Measurements from ENCODE around the gene SLC39A12. TPM values are rescaled to one million over a fixed set of nuclear protein-coding genes. Genes with fewer than 3 reads are reported as not detected.

SLC39A12 gene
- total RNA-seq: 1 to 10 TPM in 2 of 6 donors, under 1 TPM in 2, not detected in 2; 0.17 to 2.1 (median 1.1) TPM

DNA sequence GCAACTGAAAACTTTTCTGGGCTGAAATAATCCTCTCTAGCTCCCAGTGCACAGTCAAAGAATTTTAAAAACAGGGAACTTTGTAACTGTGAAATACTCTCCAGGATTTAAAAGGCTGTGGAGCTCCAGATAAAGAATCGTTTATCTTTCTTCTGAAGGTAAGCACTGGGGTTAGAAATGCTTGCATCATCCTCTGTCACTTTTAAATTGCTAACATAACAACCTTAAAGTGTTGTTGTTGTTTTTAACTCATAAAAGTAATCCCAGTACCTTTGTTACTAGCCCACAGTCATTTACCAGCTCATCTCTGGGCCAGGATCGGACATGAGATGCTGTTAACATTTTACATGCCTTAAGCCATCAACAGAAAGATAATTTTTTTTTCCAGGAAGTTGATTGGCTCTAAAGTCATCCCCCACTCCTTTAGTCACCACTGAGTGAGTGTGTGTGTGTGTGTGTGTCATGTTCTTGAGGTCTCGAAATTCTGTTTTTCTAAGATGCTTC, at the start of gene SLC39A12:
Gene SLC39A12, plus strand, starts transcription at position 51 of the 504 bp plus-strand sequence. CDS start 1,359 bp downstream, outside the sequence.
- Histone ChIP-seq H3K4me1 (no peaks in the 10 kb centered on the region), H3K9me3 (no peaks in the 10 kb centered on the region), H3K27me3 (no peaks in the 10 kb centered on the region), H3K27ac (no peak within 1 kb of the TSS), H3K36me3 (no peaks in the 10 kb centered on the region), H3K4me3 (no peak within 1 kb of the TSS)
- 44 to 46% methylated on average over 3 of the region's 3 CpGs for WGBS, 2 donors
- TF ChIP-seq POLR2A (IDR thresholded peaks at IDR 0.05): no peak
- TF ChIP-seq, protein P1, sequence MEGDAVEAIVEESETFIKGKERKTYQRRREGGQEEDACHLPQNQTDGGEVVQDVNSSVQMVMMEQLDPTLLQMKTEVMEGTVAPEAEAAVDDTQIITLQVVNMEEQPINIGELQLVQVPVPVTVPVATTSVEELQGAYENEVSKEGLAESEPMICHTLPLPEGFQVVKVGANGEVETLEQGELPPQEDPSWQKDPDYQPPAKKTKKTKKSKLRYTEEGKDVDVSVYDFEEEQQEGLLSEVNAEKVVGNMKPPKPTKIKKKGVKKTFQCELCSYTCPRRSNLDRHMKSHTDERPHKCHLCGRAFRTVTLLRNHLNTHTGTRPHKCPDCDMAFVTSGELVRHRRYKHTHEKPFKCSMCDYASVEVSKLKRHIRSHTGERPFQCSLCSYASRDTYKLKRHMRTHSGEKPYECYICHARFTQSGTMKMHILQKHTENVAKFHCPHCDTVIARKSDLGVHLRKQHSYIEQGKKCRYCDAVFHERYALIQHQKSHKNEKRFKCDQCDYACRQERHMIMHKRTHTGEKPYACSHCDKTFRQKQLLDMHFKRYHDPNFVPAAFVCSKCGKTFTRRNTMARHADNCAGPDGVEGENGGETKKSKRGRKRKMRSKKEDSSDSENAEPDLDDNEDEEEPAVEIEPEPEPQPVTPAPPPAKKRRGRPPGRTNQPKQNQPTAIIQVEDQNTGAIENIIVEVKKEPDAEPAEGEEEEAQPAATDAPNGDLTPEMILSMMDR (IDR thresholded peaks at IDR 0.05): no peak
- TF ChIP-seq POLR2AphosphoS5 (IDR thresholded peaks at IDR 0.05): no peak
- no peak for TF ChIP-seq EP300 (IDR thresholded peaks at IDR 0.05)
- DNase-seq: no peak
- ATAC-seq (ENCODE audit: low FRiP score in 2 of 2): no peak

DNA sequence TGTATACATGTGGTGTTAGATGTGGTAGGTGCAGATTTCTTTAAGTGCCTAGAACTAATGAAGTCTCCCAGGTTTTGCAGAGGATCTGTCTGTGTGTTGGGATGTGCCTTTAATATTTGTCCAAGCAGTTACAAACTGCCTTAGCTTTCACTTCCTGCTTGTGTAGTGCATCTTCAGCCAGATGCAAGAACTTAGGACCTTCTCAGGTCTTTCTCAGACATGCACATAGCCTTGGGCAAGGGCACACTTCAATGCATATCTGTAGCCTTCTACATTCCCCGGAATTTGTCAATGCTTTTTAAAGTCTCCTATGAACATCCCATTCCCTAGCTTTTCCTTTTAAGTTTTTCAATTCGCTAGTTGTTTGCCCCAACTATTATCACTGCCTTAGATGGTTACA, 47.2 kb upstream of the SLC39A12 start:
- no peak for TF ChIP-seq EP300 (IDR thresholded peaks at IDR 0.05)
- TF ChIP-seq POLR2AphosphoS5 (IDR thresholded peaks at IDR 0.05): no peak
- TF ChIP-seq, protein P1 (IDR thresholded peaks at IDR 0.05): no peak
- TF ChIP-seq POLR2A (IDR thresholded peaks at IDR 0.05): no peak
- WGBS, 2 donors: 75 to 89% methylated on average over 2 of the region's 2 CpGs
- Histone ChIP-seq H3K9me3 (no peaks in the 10 kb centered on the region), H3K4me3 (no peak overlapping the region), H3K4me1 (no peaks in the 10 kb centered on the region), H3K27ac (peak overlapping the region in 1 of 4 donors; percentile 55), H3K27me3 (no peaks in the 10 kb centered on the region), H3K36me3 (no peaks in the 10 kb centered on the region)
- ATAC-seq (ENCODE audit: low FRiP score in 2 of 2) (no peak), DNase-seq (no peak)

DNA sequence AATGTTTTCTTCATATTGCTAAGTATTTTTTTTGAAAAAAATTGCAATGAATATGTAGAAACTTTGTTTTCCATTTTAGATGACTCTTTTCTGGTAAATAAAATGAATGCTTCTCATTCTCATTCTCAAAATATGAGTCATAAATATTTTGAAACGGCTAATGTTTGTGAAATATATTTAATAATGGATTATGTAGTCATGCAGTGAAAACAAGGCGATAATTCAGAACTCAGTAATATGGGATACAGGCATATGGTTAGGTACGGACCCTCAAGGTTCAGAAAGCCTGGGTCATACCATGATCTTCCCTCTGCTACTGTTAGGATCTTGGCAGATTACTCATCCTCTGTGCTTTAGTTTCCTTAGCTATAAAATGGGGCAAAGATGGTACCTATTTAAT, 46.2 kb upstream of the SLC39A12 start:
- Histone ChIP-seq H3K27me3 (no peaks in the 10 kb centered on the region), H3K4me1 (no peaks in the 10 kb centered on the region), H3K4me3 (no peak overlapping the region), H3K9me3 (no peaks in the 10 kb centered on the region), H3K27ac (no peak overlapping the region), H3K36me3 (no peaks in the 10 kb centered on the region)
- ATAC-seq (ENCODE audit: low FRiP score in 2 of 2) (no peak), DNase-seq (no peak)
- 82 to 83% methylated on average over 3 of the region's 3 CpGs for WGBS, 2 donors
- no peak for TF ChIP-seq EP300 (IDR thresholded peaks at IDR 0.05)
- no peak for TF ChIP-seq POLR2A (IDR thresholded peaks at IDR 0.05)
- TF ChIP-seq, protein P1 (IDR thresholded peaks at IDR 0.05): no peak
- no peak for TF ChIP-seq POLR2AphosphoS5 (IDR thresholded peaks at IDR 0.05)

DNA sequence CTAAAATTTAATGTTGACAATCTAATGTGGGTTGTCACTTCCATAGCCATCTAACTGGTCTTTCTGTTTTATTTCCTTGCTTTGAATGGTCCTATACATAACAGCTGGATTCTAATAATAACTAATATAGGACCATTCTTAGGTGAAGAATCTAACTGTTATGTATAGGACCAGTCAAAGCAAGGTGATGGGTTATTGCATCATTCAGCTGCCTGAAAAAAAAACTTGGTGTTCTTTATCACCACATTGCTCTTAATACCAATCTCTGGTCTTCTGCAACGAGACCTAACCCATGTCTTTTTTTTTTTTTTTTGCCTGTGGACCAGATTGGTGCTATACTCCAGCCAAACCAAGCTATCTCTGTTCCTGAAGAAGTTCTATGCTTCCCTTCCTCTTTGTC, 45.7 kb upstream of the SLC39A12 start:
- H3K9me3 ChIP-seq: no peaks in the 10 kb centered on the region
- H3K27me3 ChIP-seq: no peaks in the 10 kb centered on the region
- DNase-seq (no peak), ATAC-seq (ENCODE audit: low FRiP score in 2 of 2) (no peak)
- no peaks in the 10 kb centered on the region for H3K36me3 ChIP-seq
- TF ChIP-seq EP300 (IDR thresholded peaks at IDR 0.05) (no peak), POLR2A (IDR thresholded peaks at IDR 0.05) (no peak), POLR2AphosphoS5 (IDR thresholded peaks at IDR 0.05) (no peak)
- TF ChIP-seq, protein P1 (IDR thresholded peaks at IDR 0.05): no peak
- no peak overlapping the region for H3K27ac ChIP-seq
- 50 to 58% methylated on average over 1 of the region's 1 CpG for WGBS, 2 donors
- H3K4me1 ChIP-seq: no peaks in the 10 kb centered on the region
- no peak overlapping the region for H3K4me3 ChIP-seq

DNA sequence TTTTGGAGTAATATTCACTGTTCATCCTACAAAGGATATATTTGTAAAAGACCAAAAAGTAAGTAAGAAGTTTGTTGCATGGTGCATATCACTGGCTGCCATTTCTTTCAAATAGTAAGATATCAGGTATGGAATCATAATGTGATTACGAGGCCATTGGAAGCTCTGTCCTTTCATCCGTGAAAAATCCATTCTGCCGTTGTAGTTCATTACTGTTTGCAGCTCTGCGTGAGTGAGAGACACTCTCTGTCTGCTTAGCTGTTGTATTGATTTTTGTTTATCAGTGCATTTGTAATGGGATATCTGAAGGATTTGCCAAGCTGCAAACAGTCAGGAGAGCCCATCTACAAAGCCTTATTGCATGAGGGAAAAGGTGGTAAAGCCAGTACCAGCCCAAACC, 44.1 kb upstream of the SLC39A12 start:
- DNase-seq (no peak), ATAC-seq (ENCODE audit: low FRiP score in 2 of 2) (no peak)
- no peak for TF ChIP-seq POLR2A (IDR thresholded peaks at IDR 0.05)
- TF ChIP-seq EP300 (IDR thresholded peaks at IDR 0.05): no peak
- Histone ChIP-seq H3K9me3 (no peaks in the 10 kb centered on the region), H3K4me3 (no peak overlapping the region), H3K4me1 (no peaks in the 10 kb centered on the region), H3K36me3 (no peaks in the 10 kb centered on the region), H3K27me3 (no peaks in the 10 kb centered on the region), H3K27ac (no peak overlapping the region)
- WGBS, 2 donors: 88% methylated on average over 4 of the region's 4 CpGs

All from upper lobe of left lung (tissue), 6 donors.